ENCODE results near the gene ARG2. TPM values are rescaled to one million over a fixed set of nuclear protein-coding genes. Genes with fewer than 3 reads are reported as not detected.

The ARG2 gene
- total RNA-seq, 1 experiment from 2014 or later, result 35.2 TPM

DNA sequence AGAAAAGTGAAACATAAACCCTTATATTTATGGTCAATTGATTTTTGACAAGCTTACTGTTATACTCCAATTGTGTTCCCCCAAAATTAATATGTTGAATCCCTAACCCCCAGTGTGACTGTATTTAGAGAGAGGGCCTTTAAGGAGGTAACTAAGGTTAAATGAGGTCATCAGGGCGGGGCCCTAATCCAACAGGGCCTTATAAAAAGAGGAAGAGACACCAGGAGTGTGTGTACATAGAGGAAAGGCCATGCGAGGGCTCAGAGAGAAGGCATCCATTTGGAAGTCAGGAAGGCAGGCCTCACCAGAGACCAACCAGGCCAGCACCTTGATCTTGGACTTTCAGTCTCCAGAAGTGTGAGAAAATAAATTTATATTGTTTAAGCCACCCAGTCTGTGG is 61.2 kb downstream of the ARG2 start:
- H3K23ac ChIP-seq (ENCODE audit: insufficient read length, low read depth, low read length), result no peak overlapping the region
- no peak overlapping the region for H3K9ac ChIP-seq (ENCODE audit: extremely low read depth, insufficient read length, low read length)
- peaks cover 15% of the 10 kb centered on the region for H3K79me1 ChIP-seq (ENCODE audit: insufficient read depth, low read depth, low read length, poor library complexity, severe bottlenecking)
- Mint-ChIP-seq H3K36me3 (ENCODE audit: insufficient read depth in 1 of 3, low read depth in 3 of 3) (peaks cover 37 to 85% (median 76%) of the 10 kb centered on the region in 3 experiments), H3K27me3 (ENCODE audit: low read depth) (no peaks in the 10 kb centered on the region), H3K4me3 (no peak overlapping the region), H3K4me1 (0 out of 4 replicates have a peak, but pooled peaks cover 0 to 3% of the 10 kb centered on the region in 2 experiments), H3K27ac (no peak overlapping the region; a peak in 2 of 7 replicates), H3K9me3 (no peaks in the 10 kb centered on the region; a peak in 1 of 5 replicates)
- H4K91ac ChIP-seq (ENCODE audit: insufficient read length, low read depth, low read length), result no peak overlapping the region
- H2AK5ac ChIP-seq (ENCODE audit: insufficient read length, low read length), result no peak overlapping the region
- no peak for DNase-seq
- H2BK20ac ChIP-seq (ENCODE audit: low read depth, low read length, poor library complexity, severe bottlenecking), result no peak overlapping the region
- H3K4me1 ChIP-seq (ENCODE audit: insufficient read depth, low read length), result peaks cover 2% of the 10 kb centered on the region; the same call in 1 of the 2 replicates
- H3K27me3 ChIP-seq (ENCODE audit: insufficient read depth, low read length), result no peaks in the 10 kb centered on the region
- H2BK120ac ChIP-seq (ENCODE audit: low read depth, low read length, poor library complexity, severe bottlenecking), result no peak overlapping the region
- H3K23me2 ChIP-seq (ENCODE audit: insufficient read length, low read depth, low read length, poor library complexity, severe bottlenecking), result no peaks in the 10 kb centered on the region
- no peak overlapping the region for H2BK15ac ChIP-seq (ENCODE audit: low read depth, low read length)
- H3K4me2 ChIP-seq (ENCODE audit: insufficient read depth, insufficient read length, low read length), result no peak overlapping the region
- H3K4ac ChIP-seq (ENCODE audit: low read depth, low read length), result no peak overlapping the region
- H3K56ac ChIP-seq (ENCODE audit: insufficient read length, low read depth, low read length), result no peak overlapping the region
- H4K8ac ChIP-seq (replicated peaks; ENCODE audit: insufficient read length, low read depth, low read length), result no peak overlapping the region
- WGBS (ENCODE audit: extremely low coverage, insufficient read length, low lambda C conversion rate), result no CpG with 5 or more reads among the region's 2 CpGs
- H3K27ac ChIP-seq (ENCODE audit: insufficient read length, low read depth, low read length), result no peak overlapping the region
- H3K9me3 ChIP-seq (ENCODE audit: control insufficient read depth, low read depth, low read length), result no peaks in the 10 kb centered on the region
- H3K14ac ChIP-seq (ENCODE audit: insufficient read depth, low read length), result no peak overlapping the region
- H4K5ac ChIP-seq (ENCODE audit: insufficient read length, low read depth, low read length), result no peak overlapping the region
- no peak overlapping the region for H2AFZ ChIP-seq (ENCODE audit: low read length)
- peaks cover 2% of the 10 kb centered on the region for H4K20me1 ChIP-seq (ENCODE audit: control insufficient read depth, insufficient read depth, insufficient read length)
- no peak overlapping the region for H3K18ac ChIP-seq (ENCODE audit: insufficient read length, low read depth, low read length)
- H2BK12ac ChIP-seq (ENCODE audit: insufficient read length, low read depth, low read length), result no peak overlapping the region
- no peaks in the 10 kb centered on the region; the same call in 1 of the 2 replicates for H3K79me2 ChIP-seq (ENCODE audit: insufficient read depth, low read length)
- H3T11ph ChIP-seq (ENCODE audit: low read length), result no peak overlapping the region
- H2BK5ac ChIP-seq (ENCODE audit: insufficient read length, low read length), result no peak overlapping the region
- TF ChIP-seq, protein P1, sequence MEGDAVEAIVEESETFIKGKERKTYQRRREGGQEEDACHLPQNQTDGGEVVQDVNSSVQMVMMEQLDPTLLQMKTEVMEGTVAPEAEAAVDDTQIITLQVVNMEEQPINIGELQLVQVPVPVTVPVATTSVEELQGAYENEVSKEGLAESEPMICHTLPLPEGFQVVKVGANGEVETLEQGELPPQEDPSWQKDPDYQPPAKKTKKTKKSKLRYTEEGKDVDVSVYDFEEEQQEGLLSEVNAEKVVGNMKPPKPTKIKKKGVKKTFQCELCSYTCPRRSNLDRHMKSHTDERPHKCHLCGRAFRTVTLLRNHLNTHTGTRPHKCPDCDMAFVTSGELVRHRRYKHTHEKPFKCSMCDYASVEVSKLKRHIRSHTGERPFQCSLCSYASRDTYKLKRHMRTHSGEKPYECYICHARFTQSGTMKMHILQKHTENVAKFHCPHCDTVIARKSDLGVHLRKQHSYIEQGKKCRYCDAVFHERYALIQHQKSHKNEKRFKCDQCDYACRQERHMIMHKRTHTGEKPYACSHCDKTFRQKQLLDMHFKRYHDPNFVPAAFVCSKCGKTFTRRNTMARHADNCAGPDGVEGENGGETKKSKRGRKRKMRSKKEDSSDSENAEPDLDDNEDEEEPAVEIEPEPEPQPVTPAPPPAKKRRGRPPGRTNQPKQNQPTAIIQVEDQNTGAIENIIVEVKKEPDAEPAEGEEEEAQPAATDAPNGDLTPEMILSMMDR (conservative IDR thresholded peaks at IDR 0.05), result no peak
